ENCODE data around the gene LTB. TPM values are rescaled to one million over a fixed set of nuclear protein-coding genes. Genes with fewer than 3 reads are reported as not detected.

The LTB gene
- total and polyA plus RNA-seq, 2 donors (not counting 3 experiments of a cell fraction or from before 2014, with no cell fraction given), result 1.2 to 2.1 TPM

DNA sequence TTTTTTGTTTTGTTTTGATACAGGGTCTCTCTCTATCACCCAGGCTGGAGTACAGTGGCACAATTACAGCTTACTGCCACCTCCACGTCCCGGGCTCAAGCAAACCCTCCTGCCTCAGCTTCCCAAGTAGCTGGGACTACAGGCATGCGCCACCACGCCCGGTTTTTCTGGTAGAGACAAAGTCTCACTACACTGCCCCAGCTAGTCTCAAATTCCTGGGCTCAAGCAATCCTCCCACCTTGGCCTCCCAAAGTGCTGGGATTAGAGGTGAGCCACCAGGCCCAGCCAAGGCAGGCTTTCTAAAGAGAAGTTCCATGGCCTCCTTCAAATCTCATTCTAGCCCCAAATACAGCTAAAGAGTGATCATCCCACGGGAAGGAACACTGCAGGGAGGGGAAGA, 48.2 kb downstream of the LTB start:
- Histone ChIP-seq H3K79me2 (ENCODE audit: control insufficient read depth, insufficient read depth, low read length) (peaks cover 55% of the 10 kb centered on the region), H3K4me2 (ENCODE audit: insufficient read depth, low read length) (no peak overlapping the region)
- DNase-seq (ENCODE audit: low read depth, low spot score), result no peak

DNA sequence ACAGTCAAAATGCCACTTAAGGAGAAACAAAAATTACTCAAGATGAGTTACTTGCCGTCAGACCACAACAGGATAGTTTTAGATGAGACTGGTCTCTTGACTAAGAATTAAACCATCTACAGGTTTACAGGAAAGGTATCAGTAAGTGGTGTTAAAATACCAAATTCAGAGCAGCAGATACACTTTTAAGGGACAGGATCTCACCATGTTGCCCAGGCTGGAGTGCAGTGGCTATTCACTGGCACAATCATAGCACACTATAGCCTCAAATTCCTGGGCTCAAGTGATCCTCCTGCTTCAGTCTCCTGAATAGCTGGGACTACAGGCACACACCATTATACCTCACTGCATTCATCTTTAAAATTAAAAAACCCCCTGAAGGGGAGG, 48.8 kb downstream of the LTB start:
- Histone ChIP-seq H3K79me2 (ENCODE audit: control insufficient read depth, insufficient read depth, low read length) (peaks cover 50% of the 10 kb centered on the region), H3K36me3 (ENCODE audit: control insufficient read depth in 2 of 2, extremely low read depth in 1 of 2, insufficient read depth in 2 of 2, low read length in 2 of 2) (peaks cover 42 to 63% of the 10 kb centered on the region in 2 experiments), H3K9ac (replicated peaks; ENCODE audit: extremely low read depth, insufficient read depth, low read length) (no peak overlapping the region), H3K27me3 (ENCODE audit: control insufficient read depth in 2 of 2, insufficient read depth in 2 of 2, low read length in 2 of 2) (no peaks in the 10 kb centered on the region), H3K9me1 (replicated peaks; ENCODE audit: control insufficient read depth, extremely low read depth, insufficient read depth, low read length) (no peaks in the 10 kb centered on the region), H3K9me3 (replicated peaks; ENCODE audit: control insufficient read depth, insufficient read depth, low read length) (no peaks in the 10 kb centered on the region), H3K4me2 (ENCODE audit: insufficient read depth, low read length) (no peak overlapping the region), H3K27ac (ENCODE audit: insufficient read depth, low read depth, low read length) (no peak overlapping the region), H4K20me1 (replicated peaks; ENCODE audit: control insufficient read depth, extremely low read depth, insufficient read depth, low read length) (no peaks in the 10 kb centered on the region), H3K4me3 (replicated peaks in 1 of 3; ENCODE audit: insufficient read depth in 1 of 3, low read depth in 1 of 3, low read length in 3 of 3) (no peak overlapping the region), H3K4me1 (ENCODE audit: control insufficient read depth, extremely low read depth, insufficient read depth, low read length) (peaks cover 1% of the 10 kb centered on the region), H2AFZ (ENCODE audit: low read depth, low read length) (no peak overlapping the region)
- FAIRE-seq, result no peak
- no peak for DNase-seq (ENCODE audit: low read depth, low spot score)
- ChIA-PET CTCF (no interaction called here), POLR2A (no interaction called here)
- intact Hi-C loops (cut with micrococcal nuclease) (no loop called here), dilution Hi-C loops (cut with MboI; ENCODE audit: extremely low pct_ligation_motif_present, low sequenced_read_pairs) (no loop called here)
- no peak for TF ChIP-seq EZH2 (IDR thresholded peaks at IDR 0.05; ENCODE audit: borderline replicate concordance, low read depth, low read length, severe bottlenecking)
- no peak for TF ChIP-seq GATA2 (IDR thresholded peaks at IDR 0.05; ENCODE audit: insufficient read depth, insufficient read length, low read depth, low read length)
- TF ChIP-seq JUN (IDR thresholded peaks at IDR 0.05; ENCODE audit: borderline replicate concordance, insufficient read depth, insufficient read length, low read depth), result no peak
- no peak for TF ChIP-seq POLR2A (IDR thresholded peaks at IDR 0.05; ENCODE audit: low read depth, low read length)
- no peak for TF ChIP-seq MYC (IDR thresholded peaks at IDR 0.05; ENCODE audit: low read depth, low read length)
- TF ChIP-seq MAX (IDR thresholded peaks at IDR 0.05; ENCODE audit: insufficient read depth, insufficient read length), result no peak
- TF ChIP-seq CTCF (IDR thresholded peaks at IDR 0.05; ENCODE audit: extremely low read depth in 1 of 2, insufficient read depth in 1 of 2, low read depth in 1 of 2, low read length in 2 of 2), result no peak
- no peak for TF ChIP-seq POLR2AphosphoS5 (IDR thresholded peaks at IDR 0.05; ENCODE audit: insufficient read depth, low read depth, low read length)
- TF ChIP-seq FOS (IDR thresholded peaks at IDR 0.05; ENCODE audit: borderline replicate concordance, insufficient read depth, low read length), result no peak
- BruUV-seq (replicated peaks), result no TSS peak

More for the DNA sequence above, 48.2 kb downstream of the LTB start:
- H3K4me3 ChIP-seq (replicated peaks in 1 of 3; ENCODE audit: insufficient read depth in 1 of 3, low read depth in 1 of 3, low read length in 3 of 3), result no peak overlapping the region
- no peaks in the 10 kb centered on the region for H4K20me1 ChIP-seq (replicated peaks; ENCODE audit: control insufficient read depth, extremely low read depth, insufficient read depth, low read length)
- BruUV-seq (replicated peaks), result TSS peak; percentile 2
- no peak overlapping the region for H3K9ac ChIP-seq (replicated peaks; ENCODE audit: extremely low read depth, insufficient read depth, low read length)
- no peak overlapping the region for H3K27ac ChIP-seq (ENCODE audit: insufficient read depth, low read depth, low read length)
- no peaks in the 10 kb centered on the region for H3K27me3 ChIP-seq (ENCODE audit: control insufficient read depth in 2 of 2, insufficient read depth in 2 of 2, low read length in 2 of 2)
- no peak for FAIRE-seq
- ChIA-PET POLR2A (no interaction called here), CTCF (no interaction called here)
- peaks cover 42 to 68% of the 10 kb centered on the region in 2 experiments for H3K36me3 ChIP-seq (ENCODE audit: control insufficient read depth in 2 of 2, extremely low read depth in 1 of 2, insufficient read depth in 2 of 2, low read length in 2 of 2)
- H2AFZ ChIP-seq (ENCODE audit: low read depth, low read length), result no peak overlapping the region
- H3K9me1 ChIP-seq (replicated peaks; ENCODE audit: control insufficient read depth, extremely low read depth, insufficient read depth, low read length), result no peaks in the 10 kb centered on the region
- no peak for TF ChIP-seq JUN (IDR thresholded peaks at IDR 0.05; ENCODE audit: borderline replicate concordance, insufficient read depth, insufficient read length, low read depth)
- TF ChIP-seq POLR2A (IDR thresholded peaks at IDR 0.05; ENCODE audit: low read depth, low read length), result no peak
- TF ChIP-seq FOS (IDR thresholded peaks at IDR 0.05; ENCODE audit: borderline replicate concordance, insufficient read depth, low read length), result no peak
- TF ChIP-seq MYC (IDR thresholded peaks at IDR 0.05; ENCODE audit: low read depth, low read length), result no peak
- TF ChIP-seq EZH2 (IDR thresholded peaks at IDR 0.05; ENCODE audit: borderline replicate concordance, low read depth, low read length, severe bottlenecking), result no peak
- dilution Hi-C loops (cut with MboI; ENCODE audit: extremely low pct_ligation_motif_present, low sequenced_read_pairs), result no loop called here
- H3K4me1 ChIP-seq (ENCODE audit: control insufficient read depth, extremely low read depth, insufficient read depth, low read length), result peaks cover 6% of the 10 kb centered on the region
- no peaks in the 10 kb centered on the region for H3K9me3 ChIP-seq (replicated peaks; ENCODE audit: control insufficient read depth, insufficient read depth, low read length)
- intact Hi-C loops (cut with micrococcal nuclease), result no loop called here
